GM18507 (cell line): Measurements from ENCODE around the gene EAF1.
"Not testable (repeated sequence)": the region's sequence is repeated elsewhere in the genome, so short reads cannot be mapped to it uniquely, and the experiment has no call there.

Source experiments
- DNase-seq: peaks from one replicate; pipeline ENCODE4 v3.0.0; 2011; ENCODE audit warnings: low read depth; ENCODE audit not compliant: insufficient read length; ENCODE audit errors: extremely low spot score
- FAIRE-seq: peaks from 2 replicates; lab custom pipeline; 2011; peaks lifted over from hg19 to GRCh38; lab: Jason Lieb, UNC

Gene EAF1

DNA sequence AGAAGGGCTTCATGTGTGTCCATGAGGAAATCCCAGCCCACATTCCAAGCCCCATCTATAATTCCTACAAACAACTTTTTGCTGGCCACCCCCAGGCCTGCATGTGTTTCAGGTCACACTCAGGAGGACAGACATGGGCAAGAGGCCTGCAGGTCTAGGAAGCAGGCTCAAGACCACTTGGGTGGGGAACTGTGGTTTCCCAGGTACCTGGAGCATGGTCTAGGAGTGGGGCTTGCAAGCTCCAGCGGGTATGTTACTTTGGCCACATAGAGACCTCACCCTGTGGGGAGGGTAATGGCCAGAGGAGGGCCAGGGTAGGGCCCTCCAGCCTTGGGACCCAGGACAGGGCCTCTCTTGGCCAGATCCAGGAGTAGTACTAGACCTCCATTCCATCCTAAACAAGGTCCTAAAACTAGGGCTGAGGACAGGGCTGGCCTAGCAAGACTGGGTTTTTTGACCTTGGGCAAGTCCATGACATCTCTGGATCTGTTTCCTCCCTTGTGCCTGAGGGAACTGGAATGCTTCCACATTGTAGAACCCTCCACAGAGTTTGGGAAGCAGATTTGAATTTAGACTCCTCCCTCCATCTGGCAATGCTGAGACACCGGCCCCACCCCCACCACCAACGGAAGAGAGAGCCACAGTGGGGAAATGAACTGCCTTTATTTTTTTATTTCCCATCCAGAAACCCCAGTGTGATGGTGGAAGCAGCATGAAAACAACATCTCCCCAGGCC, 22.3 kb downstream of the EAF1 start:
- no peak for FAIRE-seq

DNA sequence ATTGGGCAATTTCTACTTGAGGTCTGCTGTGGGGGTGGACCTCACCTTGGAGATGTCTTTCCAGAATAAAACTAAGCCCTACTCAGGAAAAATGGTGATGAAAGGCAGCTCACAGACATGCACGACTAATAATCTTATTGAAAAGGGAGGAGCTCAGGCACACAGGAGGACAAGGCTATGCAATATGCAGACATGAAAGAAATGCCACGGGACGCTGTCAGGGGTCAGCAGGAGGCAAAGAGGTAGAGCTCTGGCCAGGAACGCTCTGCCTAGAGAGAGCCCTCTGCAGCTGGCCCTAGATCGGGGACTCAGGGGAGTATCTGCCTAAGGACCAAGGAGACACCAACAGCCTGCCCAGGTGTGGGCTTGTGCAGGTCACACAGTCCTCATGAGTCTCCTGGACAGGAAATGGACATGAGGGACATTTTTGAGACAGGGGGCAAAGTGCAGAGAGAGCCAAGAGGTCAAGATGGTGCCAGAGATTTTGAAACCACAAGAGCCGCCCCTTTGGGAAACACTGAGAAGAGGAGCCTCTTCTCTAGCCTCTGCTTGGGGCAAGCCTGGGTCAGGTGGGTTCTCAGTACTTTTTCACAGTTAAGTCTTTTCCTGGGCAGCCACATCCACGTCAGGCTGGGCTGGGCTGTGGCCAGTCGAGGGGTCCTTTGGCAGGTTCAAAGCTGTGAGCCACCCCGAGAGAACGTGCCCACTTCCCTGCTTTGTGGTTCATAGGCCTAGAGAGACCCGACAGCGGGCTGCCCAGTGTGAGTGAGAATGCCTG, 23.2 kb downstream of the EAF1 start:
- DNase-seq (no peak), FAIRE-seq (no peak)

More for the DNA sequence above, 22.3 kb downstream of the EAF1 start:
- no peak for DNase-seq

DNA sequence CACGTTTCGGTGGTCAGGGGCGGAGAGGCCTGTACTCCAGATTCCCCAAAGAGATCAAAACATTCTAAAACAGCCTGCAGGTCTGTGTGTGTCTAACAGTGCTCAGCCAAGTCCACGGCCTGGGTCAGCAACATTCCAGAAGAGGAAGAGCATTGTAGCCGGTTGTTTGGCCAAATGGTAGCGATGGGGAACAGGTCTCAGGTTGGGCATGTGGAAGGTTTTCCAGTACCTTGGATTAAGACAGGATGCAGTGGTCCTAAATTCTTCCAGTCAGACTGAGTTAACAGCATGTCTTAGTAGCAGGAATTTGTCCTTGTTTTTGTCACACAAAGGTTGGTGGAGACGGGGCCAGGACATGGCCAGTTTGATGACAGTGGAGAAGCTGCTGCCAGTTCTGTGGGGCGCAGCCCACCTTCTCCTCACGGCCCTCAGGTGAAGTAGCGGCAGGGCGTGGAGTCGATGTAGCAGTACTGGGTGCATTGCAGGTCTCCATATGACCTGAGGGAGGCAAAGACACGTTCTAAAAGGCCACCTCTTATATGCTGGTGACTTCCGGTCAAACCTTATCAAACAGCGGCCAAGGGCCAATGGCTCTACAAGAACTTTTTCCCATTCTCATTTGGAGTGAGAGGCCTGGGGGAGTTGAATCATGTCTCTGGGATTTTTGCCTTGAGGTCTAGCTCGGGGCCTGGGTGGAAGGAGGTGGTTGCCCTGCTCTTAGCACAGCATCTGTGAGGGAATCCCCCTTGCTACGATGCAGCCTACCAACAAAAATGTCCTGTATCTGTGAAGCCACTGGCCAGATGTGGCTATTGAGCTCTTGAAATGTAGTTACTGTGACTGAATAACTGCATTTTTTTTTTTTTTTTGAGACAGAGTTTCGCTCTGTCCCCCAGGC, 24.1 kb downstream of the EAF1 start:
- no peak for DNase-seq
- no peak for FAIRE-seq

DNA sequence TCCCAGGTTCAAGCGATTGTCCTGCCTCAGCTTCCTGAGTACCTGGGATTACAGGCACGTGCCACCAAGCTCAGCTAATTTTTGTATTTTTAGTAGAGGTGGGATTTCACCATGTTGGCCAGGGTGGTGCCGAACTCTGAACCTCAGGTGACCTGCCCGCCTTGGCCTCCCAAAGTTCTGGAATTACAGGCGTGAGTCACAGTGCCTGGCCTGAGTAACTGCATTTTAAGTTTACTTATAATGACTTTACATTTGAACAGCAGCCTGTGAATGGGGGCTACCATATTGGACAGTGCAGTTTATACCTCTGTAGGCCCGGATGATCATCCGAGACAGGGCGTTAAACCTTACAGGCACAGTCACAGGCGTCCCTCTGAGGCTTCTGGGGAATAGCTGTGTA, 24.8 kb downstream of the EAF1 start:
- FAIRE-seq (no peak), DNase-seq (no peak)

DNA sequence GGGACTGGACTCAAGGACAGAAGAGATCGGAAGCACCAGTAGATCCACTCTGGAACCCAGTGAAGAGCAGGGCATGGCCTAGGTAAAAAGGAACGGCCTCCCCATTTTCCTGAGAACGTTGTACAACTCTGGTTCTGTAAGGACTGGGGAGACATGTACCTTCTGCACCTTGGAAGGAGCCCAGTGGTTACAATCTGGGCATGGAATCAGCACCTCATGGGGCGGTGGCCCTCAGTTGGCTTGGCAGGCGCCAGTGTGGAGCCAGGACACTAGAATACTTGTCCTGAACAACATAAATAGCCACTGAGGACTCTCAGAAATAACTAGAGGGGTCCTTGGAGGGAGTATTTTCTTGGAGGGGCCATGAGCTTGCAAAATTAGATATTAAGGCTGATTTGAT, 25.6 kb downstream of the EAF1 start:
- no peak for DNase-seq
- no peak for FAIRE-seq

DNA sequence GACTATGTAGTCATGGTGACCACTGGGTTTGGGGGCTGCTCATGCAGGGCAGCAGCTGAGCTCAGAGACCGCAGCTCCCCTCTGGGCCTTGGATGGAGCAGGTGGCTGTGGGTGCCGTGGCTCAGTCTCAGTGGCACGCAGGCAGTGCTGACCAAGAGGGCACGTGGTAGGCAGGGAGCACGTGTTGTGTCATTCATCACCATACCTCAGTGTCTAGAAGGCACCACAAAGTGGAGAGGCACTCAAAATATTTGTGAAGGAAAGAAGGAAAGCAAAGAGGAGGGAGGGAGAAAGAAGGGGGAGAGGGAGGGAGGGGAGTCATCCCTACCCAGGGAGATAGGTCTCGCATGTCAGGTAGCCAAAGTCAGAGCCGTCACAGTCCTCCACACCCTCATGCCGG, 26.1 kb downstream of the EAF1 start:
- FAIRE-seq (no peak), DNase-seq (no peak)

DNA sequence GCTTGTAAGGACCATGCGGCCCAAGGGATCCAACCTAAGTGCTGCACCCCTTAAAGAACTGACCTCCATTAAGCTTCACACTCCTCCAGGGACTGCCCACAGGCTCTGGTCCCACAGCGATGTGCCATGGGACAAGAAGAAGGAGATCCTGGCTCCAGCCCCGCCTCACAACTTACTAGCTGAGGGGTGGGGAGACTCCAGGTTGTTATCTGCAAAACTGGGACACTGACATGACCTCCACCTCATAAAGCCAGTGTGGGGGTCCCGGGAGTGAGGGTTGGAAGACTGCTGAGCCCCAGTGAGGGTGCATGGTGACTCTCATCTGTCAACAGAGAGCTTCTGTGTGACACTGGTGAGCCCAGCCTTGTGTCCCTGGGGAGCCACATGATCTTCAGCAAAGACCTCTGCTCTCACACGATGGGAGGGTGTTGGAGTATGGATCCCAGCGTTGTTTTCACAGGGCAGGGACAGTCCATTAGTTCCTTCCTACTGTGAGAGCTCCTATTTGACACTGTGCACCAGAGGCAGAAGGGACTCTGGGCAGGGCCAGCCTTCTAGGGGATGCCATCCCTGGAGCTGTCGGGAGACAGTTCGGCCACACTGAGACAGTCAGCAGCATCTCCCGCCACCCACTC, 26.7 kb downstream of the EAF1 start:
- DNase-seq (no peak), FAIRE-seq (no peak)

DNA sequence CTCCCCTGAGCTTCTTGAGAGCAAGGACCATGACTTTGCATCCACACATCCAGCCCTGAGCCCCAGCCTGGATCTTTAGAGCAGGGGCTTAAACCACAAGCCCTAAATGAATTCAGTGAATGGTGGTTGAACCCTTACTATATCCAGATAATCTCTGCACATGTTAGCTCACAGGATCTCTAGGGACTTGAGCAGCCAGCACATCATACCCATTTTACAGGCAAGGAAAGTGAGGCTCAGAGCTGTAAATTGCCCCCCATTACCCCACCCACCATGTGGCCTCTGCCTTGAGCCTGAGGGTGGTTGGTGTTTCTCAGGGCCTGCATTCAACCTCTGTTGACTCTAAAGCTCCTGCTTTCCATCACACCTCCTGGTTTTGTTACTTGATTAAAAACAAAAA, 27.6 kb downstream of the EAF1 start:
- FAIRE-seq (no peak), DNase-seq (no peak)

DNA sequence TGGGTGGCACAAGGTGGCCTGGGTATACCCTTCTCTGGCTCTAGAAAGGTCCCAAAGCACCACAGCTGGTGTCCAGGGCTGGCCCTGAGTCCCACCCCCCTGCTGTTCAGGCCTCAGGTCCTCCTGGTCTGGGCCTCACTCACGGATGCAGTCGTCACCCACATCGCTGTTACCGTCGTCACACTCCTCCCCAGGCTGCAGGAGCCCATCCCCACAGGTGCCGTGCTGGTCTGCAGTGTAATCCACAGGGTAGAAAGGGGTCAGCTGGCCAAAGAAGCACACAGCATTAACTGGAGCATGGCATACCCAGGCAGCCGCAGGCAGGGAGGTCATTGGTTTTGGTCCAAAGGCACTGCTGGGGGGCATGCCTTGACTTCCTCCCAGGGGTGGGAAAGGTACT, 28.4 kb downstream of the EAF1 start:
- no peak for DNase-seq
- FAIRE-seq = no peak

DNA sequence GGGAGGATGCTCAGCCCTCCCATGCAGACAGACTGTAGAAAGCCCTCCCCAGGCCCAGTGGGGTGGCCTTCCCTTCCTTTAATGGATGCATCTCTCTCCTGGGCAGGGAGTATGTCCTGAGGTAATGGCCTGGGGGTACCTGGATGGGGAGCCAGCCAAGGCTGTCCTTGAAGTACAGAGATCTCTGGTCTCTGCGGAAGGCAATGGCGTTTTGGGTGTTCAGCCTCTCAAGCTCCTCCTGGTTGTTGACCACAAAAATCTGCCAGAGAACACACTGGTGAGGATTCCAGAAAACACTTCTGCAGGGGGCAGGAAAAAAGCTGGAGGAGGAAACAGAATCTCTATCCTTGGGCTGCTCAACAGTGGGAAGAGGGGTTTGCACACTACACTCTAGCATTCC, 28.9 kb downstream of the EAF1 start:
- FAIRE-seq (no peak), DNase-seq (no peak)

DNA sequence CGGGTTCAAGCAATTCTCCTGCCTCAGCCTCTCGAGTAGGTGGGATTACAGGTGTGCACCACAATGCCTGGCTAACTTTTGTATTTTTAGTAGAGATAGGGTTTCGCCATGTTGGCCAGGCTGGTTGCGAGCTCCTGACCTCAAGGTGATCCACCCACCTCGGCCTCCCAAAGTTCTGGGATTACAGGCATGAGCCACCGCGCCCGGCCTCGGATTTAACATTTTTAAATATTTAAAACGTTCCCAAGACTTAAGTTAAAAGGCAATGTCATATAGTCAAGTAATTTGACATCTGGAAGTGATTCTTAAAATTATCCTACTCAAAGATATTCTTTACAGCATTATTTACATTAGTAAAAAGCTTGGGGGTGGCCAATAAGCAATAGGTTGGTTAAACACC, 29.5 kb downstream of the EAF1 start:
- not testable (repeated sequence) for FAIRE-seq

DNA sequence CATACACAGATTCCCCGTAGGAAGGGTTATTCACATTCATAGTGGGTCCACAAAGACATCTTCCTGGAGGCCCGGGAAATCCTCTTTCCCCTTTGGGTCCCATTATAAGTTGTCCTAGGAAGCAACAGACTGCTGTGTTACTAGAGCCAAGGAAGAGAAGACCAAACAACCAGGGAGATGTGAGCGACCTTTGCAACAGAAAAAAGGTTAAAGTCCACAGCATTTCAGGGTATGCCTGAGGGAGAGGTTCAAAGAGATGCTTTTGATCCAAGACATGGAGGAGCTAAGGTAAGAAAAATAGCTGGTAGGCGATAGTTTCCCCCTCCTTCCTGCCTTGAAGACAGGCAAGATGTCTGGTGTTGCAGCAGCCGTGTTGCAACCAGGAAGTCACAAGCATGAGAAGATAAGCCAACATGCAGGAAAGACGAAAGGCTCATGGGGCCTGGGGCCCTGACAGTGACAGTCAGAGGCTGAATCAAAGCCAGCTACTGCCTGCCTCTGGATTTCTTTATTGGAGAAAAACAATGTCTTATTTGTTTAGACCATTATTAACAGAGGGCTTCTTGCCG, 30.9 kb downstream of the EAF1 start:
- FAIRE-seq = no peak
- no peak for DNase-seq

More for the DNA sequence above, 29.5 kb downstream of the EAF1 start:
- DNase-seq = not testable (repeated sequence)

DNA sequence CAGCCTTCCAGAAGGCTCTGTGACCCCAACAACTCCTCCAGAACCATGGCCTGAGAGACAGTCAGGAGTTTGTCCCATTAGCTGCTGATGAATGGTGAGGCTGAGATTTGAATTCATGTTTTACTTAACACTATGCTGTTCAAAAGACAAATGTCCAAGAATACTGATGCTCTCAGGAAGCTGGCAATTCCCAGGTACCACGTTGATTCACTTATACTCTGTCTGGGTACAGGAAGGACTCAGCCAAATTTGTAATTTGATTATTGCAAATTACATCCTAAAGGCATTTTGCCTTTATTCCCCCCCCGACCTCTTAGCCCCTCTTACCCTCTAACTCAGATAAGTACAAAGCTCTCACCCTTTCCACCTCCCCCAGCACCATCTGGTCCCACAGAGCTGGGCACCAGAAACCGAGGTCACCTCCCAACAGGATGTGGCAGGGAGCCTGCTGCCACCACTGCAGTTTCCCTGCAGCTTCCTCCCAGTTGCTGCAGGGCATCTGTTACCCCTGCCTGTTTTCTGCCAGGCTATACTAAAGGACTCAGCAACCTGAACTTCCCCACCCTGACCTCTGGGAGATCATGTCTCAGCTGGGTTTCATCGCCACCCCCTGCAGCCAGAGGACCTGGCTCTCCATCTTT, 33.6 kb downstream of the EAF1 start:
- DNase-seq (no peak), FAIRE-seq (peak; percentile 9)

DNA sequence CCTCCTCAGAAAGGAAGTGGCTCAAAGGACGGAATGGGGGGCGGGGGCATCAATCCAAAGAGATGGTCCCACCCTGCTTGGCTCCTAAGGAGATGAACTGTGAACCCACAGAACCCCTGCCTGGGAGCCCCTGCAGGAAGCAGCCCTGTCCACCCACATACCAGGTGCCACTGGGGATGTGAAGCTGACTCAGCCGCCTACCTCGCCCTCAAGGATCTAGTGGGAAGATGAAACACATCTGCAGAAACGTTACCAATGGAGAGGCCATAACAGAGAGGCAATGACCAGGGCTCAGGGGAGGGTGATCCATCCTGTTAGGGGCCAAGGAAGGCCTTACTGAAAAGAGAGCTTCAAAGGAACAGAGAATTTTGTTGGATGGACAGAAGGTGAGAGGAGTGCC, 35.1 kb downstream of the EAF1 start:
- DNase-seq (no peak), FAIRE-seq (no peak)

DNA sequence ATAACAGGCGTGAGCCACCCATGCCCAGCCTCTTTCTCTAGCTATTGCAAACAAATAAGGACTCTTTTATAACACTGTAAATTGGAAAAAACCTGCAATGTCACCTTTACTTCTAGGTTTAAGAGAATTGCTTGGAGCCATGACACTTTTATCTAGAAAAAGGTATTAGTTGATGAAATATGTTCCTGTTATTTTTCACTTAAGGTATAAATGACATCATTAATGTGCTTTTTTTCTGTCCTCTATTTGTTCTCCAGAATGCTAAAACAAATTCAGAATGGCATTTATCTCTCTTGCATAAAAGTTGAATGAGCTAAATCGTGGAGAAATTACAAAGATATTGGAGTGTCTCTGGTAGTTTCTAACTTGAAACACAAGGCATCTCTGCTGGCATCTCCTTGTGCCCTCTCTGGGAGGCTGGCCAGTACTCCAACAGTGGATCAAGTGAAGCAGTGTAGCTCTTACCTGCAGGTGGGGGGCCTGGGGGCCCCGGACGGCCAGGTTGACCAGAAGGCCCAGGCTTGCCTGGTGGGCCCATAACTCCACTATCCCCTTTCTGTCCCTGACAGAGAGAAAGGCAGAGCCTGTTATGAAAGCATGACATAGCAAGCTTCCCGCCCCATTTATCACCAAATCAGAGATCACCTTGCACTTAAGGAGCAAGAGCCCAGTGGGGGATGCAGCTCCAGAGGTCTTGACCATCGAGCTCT, 38.6 kb downstream of the EAF1 start:
- FAIRE-seq = no peak
- no peak for DNase-seq

DNA sequence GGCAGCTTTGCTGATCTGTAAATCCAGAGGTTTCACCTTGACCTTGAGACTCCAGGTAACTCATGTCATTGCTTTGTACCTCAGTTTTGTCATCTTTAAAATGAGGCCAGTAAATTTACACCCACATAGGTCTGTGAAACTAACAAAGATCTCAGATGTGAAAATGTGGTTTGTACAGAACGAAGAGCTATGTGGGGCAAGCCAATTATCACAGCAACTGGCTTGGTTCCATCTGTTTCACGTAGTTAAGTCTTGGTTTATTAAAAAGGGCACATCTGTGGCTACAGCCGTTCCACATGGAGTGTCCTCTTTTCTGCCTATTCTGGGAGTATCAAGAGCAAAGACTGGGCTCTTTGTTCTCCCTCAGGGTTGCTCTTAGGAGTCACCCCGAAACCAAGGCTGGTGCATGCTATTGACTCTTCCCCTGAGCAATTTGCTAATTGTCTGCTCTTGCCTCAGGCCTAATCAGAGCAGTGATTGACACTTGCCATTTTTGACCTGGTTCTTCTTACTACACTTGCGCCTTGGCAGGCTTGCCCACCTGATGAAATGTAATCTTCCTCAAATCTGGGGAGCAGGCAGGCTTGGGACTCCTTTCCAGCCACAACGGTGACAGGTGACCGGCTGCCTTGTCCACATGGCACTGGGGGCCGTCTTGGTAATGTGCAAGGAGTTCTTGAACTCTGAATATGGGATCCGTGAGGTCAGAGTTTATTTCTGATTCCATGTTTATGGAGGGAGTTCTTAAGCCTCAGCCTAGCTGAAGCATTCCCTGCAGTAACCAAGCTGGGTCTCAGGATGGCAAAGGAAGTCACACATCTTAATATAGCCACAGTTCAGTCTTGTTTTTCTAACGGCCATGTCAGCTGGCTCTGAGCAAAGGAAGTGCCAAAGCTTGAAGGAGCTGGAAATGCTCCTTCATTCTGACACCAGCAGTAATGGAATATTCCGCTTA, 40.1 kb downstream of the EAF1 start:
- no peak for DNase-seq
- peak; percentile 76 for FAIRE-seq

DNA sequence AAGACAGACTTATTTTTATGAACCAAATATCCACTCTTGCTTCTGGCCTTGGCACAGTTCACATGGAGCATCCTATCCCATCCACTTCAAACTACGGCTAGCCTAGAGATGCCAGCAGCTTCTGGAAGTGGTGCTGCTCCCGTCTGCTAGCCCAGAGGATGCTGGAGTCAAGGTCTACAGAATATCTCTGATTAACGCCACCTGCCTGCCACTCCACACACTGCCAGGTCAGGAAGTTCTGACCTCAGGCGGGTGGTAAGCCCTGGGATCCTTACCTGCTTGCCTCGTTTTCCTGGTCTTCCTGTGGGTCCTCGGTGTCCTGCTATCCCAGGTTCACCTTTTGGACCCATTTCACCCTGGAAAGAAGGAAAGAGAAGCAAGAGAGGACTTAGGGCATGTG, 42.9 kb downstream of the EAF1 start:
- DNase-seq = no peak
- no peak for FAIRE-seq
